Measurements from ENCODE around the gene NR3C2.

GRCh38 chr4:148076964-148077363 is 365.2 kb downstream of the NR3C2 start:
- no peak for TF ChIP-seq CTCF (IDR thresholded peaks at IDR 0.05)
- no peak for TF ChIP-seq POLR2A (IDR thresholded peaks at IDR 0.05)

Data from adrenal gland (tissue), 5 donors.